Cardiac muscle cell (in vitro differentiated cells and primary cell): Measurements from ENCODE around the gene ID3. TPM values are rescaled to one million over a fixed set of nuclear protein-coding genes. Genes with fewer than 3 reads are reported as not detected.
"Not testable (repeated sequence)": the region's sequence is repeated elsewhere in the genome, so short reads cannot be mapped to it uniquely, and the experiment has no call there.

Experiments used
- DNase-seq, 2 donors: peaks; one replicate each; pipeline versions ENCODE4 v3.0.0 to v3.0.0-alpha.2; 2010 to 2017; ENCODE audit warnings: low read depth in 1 of 2, low spot score in 1 of 2
- H3K27ac ChIP-seq: fragments of 200-600 bp; sonication (generic); 2 replicates; pipeline ENCODE4 v1.5.1; 2016
- H3K27me3 ChIP-seq: fragments of 200-600 bp; sonication (generic); 2 replicates; pipeline ENCODE4 v1.6.0; 2016; ENCODE audit warnings: control low read depth
- H3K36me3 ChIP-seq: fragments of 200-600 bp; sonication (generic); 2 replicates; pipeline ENCODE4 v1.5.1; 2016; ENCODE audit warnings: control low read depth
- H3K4me1 ChIP-seq: fragments of 200-600 bp; sonication (generic); 2 replicates; pipeline ENCODE4 v1.8.1; 2017; ENCODE audit warnings: low read depth, mild to moderate bottlenecking, mixed run types
- H3K4me3 ChIP-seq: fragments of 200-600 bp; sonication (generic); 2 replicates; pipeline ENCODE4 v1.5.1; 2016; ENCODE audit warnings: mild to moderate bottlenecking
- H3K9me3 ChIP-seq: fragments of 200-600 bp; sonication (generic); 2 replicates; pipeline ENCODE4 v1.5.1; 2017; ENCODE audit warnings: low read depth, mild to moderate bottlenecking, control low read depth
- polyA plus RNA-seq: library from polyadenylated mRNA; unstranded; fragments of >200 nt; fragmentation: Nextera tagmentation; extraction: Ambion mirVana; gene quantifications from 2 replicates; pipeline ENCODE4 v1.2.1, GENCODE V29; 2016
- total RNA-seq: library from RNA; depleted of rRNA; stranded (reverse); fragments of >200 nt; gene quantifications from 2 replicates; pipeline ENCODE4 v1.2.3, GENCODE V29; 2016
- TF ChIP-seq, protein P1 (sequence below): IDR thresholded peaks from 2 replicates; pipeline ENCODE4 v1.5.1; 2012; ENCODE audit warnings: low read depth, mild to moderate bottlenecking, low read length

ID3 gene
- total and polyA plus RNA-seq, 2 experiments from 2014 or later, result 703 to 784 TPM

DNA sequence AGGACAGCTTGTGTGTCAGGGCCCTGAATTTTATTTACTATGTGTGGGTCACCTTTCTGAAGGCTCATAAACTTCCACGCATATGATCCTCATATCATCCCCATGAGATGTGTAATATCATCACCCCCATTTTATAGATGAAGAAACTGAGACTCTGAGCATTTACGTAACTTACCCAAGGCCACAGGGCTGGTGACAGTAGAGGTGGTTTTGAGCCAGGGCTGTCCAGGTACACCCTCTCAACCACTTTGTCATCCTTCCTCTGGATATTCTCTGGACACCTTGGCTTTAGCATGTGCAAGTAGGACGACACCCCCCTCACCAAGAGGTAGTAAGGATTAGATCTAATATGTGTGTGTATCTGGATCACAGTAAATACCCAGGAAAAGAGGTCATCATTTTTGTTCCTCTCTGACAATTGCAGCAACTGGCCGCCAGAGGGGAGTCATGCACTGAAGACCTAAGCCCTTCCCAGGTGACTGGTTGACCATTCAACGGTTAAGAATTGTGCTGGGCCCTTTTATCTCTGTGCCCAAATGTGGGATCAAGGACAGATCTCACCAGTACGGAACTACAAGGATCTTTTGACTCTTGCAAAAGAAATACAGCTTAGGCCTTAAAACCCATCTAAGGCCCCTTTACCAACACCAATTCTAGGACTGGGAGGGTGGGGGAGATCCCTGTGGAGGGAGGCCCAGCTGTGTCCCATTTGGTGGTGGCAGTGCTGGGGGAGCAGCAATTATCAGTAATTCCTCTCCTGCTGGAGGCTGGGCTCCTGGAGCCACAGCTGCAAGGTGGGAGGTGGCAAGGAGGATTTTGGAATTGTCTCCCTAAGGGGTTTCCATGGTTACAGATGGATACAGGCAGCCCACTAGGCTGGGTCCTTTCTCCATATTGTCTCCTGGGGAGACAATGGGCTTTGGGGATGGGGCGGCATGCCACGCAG is 14.6 kb downstream of the ID3 start:
- Histone ChIP-seq H3K27ac (peak overlapping the region; percentile 52), H3K4me3 (no peak overlapping the region), H3K36me3 (no peaks in the 10 kb centered on the region), H3K27me3 (no peaks in the 10 kb centered on the region), H3K4me1 (peaks cover 5% of the 10 kb centered on the region), H3K9me3 (no peaks in the 10 kb centered on the region)
- TF ChIP-seq, protein P1, sequence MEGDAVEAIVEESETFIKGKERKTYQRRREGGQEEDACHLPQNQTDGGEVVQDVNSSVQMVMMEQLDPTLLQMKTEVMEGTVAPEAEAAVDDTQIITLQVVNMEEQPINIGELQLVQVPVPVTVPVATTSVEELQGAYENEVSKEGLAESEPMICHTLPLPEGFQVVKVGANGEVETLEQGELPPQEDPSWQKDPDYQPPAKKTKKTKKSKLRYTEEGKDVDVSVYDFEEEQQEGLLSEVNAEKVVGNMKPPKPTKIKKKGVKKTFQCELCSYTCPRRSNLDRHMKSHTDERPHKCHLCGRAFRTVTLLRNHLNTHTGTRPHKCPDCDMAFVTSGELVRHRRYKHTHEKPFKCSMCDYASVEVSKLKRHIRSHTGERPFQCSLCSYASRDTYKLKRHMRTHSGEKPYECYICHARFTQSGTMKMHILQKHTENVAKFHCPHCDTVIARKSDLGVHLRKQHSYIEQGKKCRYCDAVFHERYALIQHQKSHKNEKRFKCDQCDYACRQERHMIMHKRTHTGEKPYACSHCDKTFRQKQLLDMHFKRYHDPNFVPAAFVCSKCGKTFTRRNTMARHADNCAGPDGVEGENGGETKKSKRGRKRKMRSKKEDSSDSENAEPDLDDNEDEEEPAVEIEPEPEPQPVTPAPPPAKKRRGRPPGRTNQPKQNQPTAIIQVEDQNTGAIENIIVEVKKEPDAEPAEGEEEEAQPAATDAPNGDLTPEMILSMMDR, result peak; percentile 89
- peak; percentile 86 to 88 for DNase-seq

DNA sequence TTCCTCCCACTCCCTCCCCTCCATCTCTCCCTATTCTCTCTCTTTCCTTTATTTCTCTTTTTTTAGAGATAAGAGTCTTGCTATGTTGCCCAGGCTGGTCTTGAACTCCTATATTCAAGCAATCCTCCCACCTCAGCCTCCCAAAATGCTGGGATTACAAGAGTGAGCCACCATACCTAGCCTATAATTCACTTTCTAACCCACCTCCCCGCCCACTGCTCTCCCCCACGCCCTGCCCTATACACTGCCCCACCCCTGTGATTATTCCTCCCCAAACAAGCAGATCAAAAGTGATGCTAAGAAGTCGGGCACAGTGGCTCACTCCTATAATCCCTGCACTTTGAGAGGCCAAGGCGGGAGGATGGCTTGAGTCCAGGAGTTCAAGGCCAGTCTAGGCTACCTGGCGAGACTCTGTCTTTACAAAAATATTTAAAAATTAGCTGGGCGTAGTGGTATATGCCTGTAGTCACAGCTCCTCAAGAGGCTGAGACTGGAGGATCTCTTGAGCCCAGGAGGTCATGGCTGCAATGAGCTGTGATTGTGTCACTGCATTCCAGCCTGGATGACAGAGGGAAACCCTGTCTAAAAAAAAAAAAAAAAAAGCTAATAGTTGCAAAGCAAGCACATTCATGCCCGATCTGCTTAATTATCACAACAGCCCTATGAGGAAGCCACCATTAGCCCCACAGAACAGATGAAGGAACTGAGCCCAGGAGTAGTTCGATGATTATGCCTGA is 15.4 kb downstream of the ID3 start:
- no peak for DNase-seq
- H3K27ac ChIP-seq, result no peak overlapping the region
- TF ChIP-seq, protein P1, result no peak

DNA sequence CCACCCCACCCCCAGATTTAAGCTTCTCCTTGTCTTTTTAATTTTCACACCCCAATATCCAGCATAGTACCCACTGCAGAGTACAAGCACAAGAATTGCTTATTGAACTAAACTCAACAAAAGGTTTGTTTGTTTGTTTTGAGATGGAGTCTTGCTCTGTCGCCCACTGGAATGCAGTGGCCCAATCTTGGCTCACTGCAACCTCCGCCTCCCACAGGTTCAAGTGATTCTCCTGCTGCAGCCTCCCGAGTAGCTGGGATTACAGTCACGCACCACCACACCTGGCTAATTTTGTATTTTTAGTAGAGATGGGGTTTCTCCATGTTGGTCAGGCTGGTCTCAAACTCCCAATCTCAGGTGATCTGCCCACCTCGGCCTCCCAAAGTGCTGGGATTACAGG is 16.4 kb downstream of the ID3 start:
- not testable (repeated sequence) for H3K36me3 ChIP-seq, H3K4me3 ChIP-seq, H3K9me3 ChIP-seq, DNase-seq, H3K4me1 ChIP-seq, H3K27ac ChIP-seq, H3K27me3 ChIP-seq

More for the DNA sequence above, 15.4 kb downstream of the ID3 start:
- Histone ChIP-seq H3K9me3 (no peaks in the 10 kb centered on the region), H3K4me3 (no peak overlapping the region), H3K36me3 (no peaks in the 10 kb centered on the region), H3K27me3 (no peaks in the 10 kb centered on the region), H3K4me1 (peaks cover 5% of the 10 kb centered on the region)

DNA sequence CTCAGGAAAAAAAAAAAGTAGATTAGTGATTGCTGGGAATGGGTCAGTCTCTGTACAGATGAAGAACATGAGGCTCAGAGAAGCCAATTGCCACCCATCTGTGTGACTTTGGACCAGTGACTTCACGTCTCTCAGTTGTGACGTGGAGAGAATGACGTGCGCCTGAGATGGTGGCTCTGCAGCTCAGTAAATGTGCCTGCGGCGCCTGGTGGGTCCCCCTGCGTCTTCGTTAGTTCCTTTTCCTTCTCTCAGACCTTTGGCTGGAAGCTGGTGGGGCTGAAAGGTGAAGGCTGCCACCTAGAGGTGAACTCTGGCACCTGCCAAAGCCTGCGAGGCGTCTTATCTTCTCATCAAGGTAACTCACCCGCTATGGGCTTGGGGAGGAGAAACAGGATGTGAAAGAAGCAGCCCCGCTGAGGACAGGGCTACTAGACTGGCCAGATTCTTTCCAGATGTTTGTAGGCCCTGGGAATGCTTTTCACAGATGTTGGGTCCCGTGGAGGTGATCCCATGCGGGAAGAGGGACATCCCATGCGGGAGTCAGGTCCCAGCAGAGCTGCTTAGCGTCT is 19.5 kb downstream of the ID3 start:
- Histone ChIP-seq H3K27ac (no peak overlapping the region), H3K4me3 (no peak overlapping the region), H3K36me3 (no peaks in the 10 kb centered on the region), H3K9me3 (no peaks in the 10 kb centered on the region), H3K4me1 (no peaks in the 10 kb centered on the region), H3K27me3 (no peaks in the 10 kb centered on the region)
- TF ChIP-seq, protein P1, result peak; percentile 96
- DNase-seq, result peak; percentile 92

DNA sequence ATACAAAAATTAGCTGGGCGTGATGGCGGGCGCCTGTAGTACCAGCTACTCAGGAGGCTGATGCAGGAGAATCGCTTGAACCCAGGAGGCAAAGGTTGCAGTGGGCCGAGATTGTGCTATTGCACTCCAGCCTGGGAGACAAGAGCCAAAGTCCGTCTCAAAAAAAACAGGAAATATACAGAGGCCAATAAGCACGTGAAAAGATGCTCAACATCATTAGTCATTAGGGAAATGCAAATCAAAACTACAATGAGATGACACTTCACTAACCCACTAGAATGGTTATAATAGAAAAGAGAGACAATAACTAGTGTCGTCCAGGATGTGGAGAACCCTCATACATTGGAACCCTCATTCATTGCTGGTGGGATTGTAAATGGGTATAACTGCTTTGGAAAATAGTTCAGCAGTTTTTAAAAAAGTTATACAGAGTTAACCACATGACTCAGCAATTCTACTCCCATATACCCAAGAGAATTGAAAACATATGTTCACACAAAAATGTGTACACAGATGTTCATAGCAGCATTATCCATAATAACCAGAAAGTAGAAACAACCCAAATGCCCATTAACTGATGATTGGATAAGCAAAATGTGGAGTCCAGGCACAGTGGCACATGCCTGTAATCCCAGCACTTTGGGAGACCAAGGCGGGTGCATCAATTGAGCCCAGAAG is 21.9 kb downstream of the ID3 start:
- no peaks in the 10 kb centered on the region for H3K9me3 ChIP-seq
- no peaks in the 10 kb centered on the region for H3K36me3 ChIP-seq
- no peaks in the 10 kb centered on the region for H3K4me1 ChIP-seq
- no peak overlapping the region for H3K4me3 ChIP-seq
- H3K27me3 ChIP-seq, result no peaks in the 10 kb centered on the region
- no peak overlapping the region for H3K27ac ChIP-seq
- TF ChIP-seq, protein P1, result no peak
- peak in 1 of 2 donors; percentile 32 for DNase-seq
